Measurements from ENCODE around the gene FAM98B. TPM values are rescaled to one million over a fixed set of nuclear protein-coding genes. Genes with fewer than 3 reads are reported as not detected.
A peak's percentile ranks its signal among the peaks of the same experiment; 100 is the strongest.

Gene FAM98B
- total and polyA plus RNA-seq, 9 of the 15 experiments (the other 6 are each of a cell fraction or from before 2014, with no cell fraction given) = 3.1 to 42.0 (median 9.4) TPM

GRCh38 chr15:38474155-38474757 is 20.3 kb downstream of the FAM98B start (continued):
- TF ChIP-seq FOXK2 (conservative IDR thresholded peaks at IDR 0.05 in 1 of 2, IDR thresholded peaks at IDR 0.05 in 1 of 2; ENCODE audit: low read depth in 2 of 2) (peak in 1 of 2 experiments; percentile 56; a peak in 1 of 4 replicates), PTTG1 (tag; IDR thresholded peaks at IDR 0.05; ENCODE audit: low read depth) (no peak), CTCF (IDR thresholded peaks at IDR 0.05 in 2 of 3, conservative IDR thresholded peaks at IDR 0.05 in 1 of 3; ENCODE audit: insufficient read depth in 2 of 3, low read depth in 1 of 3, low read length in 3 of 3) (peak; percentile 48 to 70 (median 69)), ZNF431 (CRISPR knock-in tag; IDR thresholded peaks at IDR 0.05) (no peak), DEAF1 (CRISPR knock-in tag; IDR thresholded peaks at IDR 0.05) (peak; percentile 68), SMC3 (conservative IDR thresholded peaks at IDR 0.05; ENCODE audit: insufficient read depth, low read depth, low read length) (peak; percentile 53), ZBTB17 (CRISPR knock-in tag; IDR thresholded peaks at IDR 0.05) (no peak), ZNF280A (IDR thresholded peaks at IDR 0.05; ENCODE audit: low read depth, partially characterized antibody) (no peak), KHSRP (IDR thresholded peaks at IDR 0.05) (no peak), SMARCE1 (IDR thresholded peaks at IDR 0.05) (no peak), PRDM10 (IDR thresholded peaks at IDR 0.05; ENCODE audit: partially characterized antibody) (no peak), KDM4B (IDR thresholded peaks at IDR 0.05; ENCODE audit: borderline replicate concordance in 2 of 2, low read depth in 1 of 2) (no peak), ARID2 (IDR thresholded peaks at IDR 0.05) (peak; percentile 49; the same call in 1 of the 2 replicates), HNRNPK (IDR thresholded peaks at IDR 0.05; ENCODE audit: low read depth, low read length, poor library complexity, severe bottlenecking) (no peak), ELK1 (CRISPR knock-in tag; IDR thresholded peaks at IDR 0.05) (no peak)
